SK-N-SH (cell line): ENCODE measurements around the gene NEDD1. TPM values are rescaled to one million over a fixed set of nuclear protein-coding genes. Genes with fewer than 3 reads are reported as not detected.
A peak's percentile ranks its signal among the peaks of the same experiment; 100 is the strongest.

Experiments used
- CTCF ChIA-PET: fragments of 300-600, 350-600 bp; formaldehyde crosslinking; extraction: SDS; loops from one replicate; lab custom pipeline; 2021; lab: Yijun Ruan, JAX
- POLR2A ChIA-PET: fragments of 350-600 bp; sonication (Branson Sonifier 250); formaldehyde crosslinking; extraction: SDS; loops from one replicate; lab custom pipeline; 2020; ENCODE audit warnings: antibody characterized with exemption, inconsistent platforms; lab: Yijun Ruan, JAX
- DNase-seq: peaks from one replicate; pipeline ENCODE4 v3.0.0; 2012
- H2AFZ ChIP-seq: fragments of 200-600 bp; sonication (generic); 2 replicates; pipeline ENCODE4 v1.8.1; 2016; ENCODE audit warnings: antibody characterized with exemption, mild to moderate bottlenecking, low read depth
- H3F3A ChIP-seq: fragments of 200-600 bp; sonication (generic); replicated peaks from 2 replicates; pipeline ENCODE3; 2016; ENCODE audit warnings: antibody characterized with exemption, mild to moderate bottlenecking; ENCODE audit not compliant: insufficient read depth
- H3K27ac ChIP-seq, 2 experiments: fragments of 200-500 bp in 1 of 2; fragments of 200-600 bp in 1 of 2; sonication (Bioruptor generic) in 1 of 2; sonication (generic), shearing (Covaris generic) in 1 of 2; 2 replicates each; pipeline versions ENCODE4 v1.5.1 to v1.6.1; 2014 to 2016; ENCODE audit warnings: low read depth in 2 of 2, inconsistent platforms in 1 of 2, low read length in 1 of 2, mild to moderate bottlenecking in 1 of 2, mixed read lengths in 1 of 2
- H3K27me3 ChIP-seq: fragments of 200-600 bp; sonication (generic), shearing (Covaris generic); 2 replicates; pipeline ENCODE4 v1.6.1; 2016; ENCODE audit warnings: mixed run types; ENCODE audit not compliant: insufficient read depth
- H3K36me3 ChIP-seq, 2 experiments: fragments of 200-500 bp in 1 of 2; fragments of 200-600 bp in 1 of 2; sonication (Bioruptor generic) in 1 of 2; sonication (generic) in 1 of 2; replicated peaks in 1 of 2; 2 replicates each; pipeline versions ENCODE3 to v1.5.1; 2014 to 2016; ENCODE audit warnings: low read length in 1 of 2, mild to moderate bottlenecking in 1 of 2; ENCODE audit not compliant: insufficient read depth in 2 of 2, control insufficient read depth in 1 of 2
- H3K4me1 ChIP-seq, 2 experiments: fragments of 200-500 bp in 1 of 2; fragments of 200-600 bp in 1 of 2; sonication (Bioruptor generic) in 1 of 2; sonication (generic), shearing (Covaris generic) in 1 of 2; 2 replicates each; pipeline versions ENCODE4 v1.5.1 to v1.6.1; 2014 to 2016; ENCODE audit warnings: low read depth in 1 of 2, low read length in 1 of 2, mixed run types in 1 of 2; ENCODE audit not compliant: insufficient read depth in 2 of 2, control insufficient read depth in 1 of 2
- H3K4me2 ChIP-seq: fragments of 200-600 bp; sonication (generic), shearing (Covaris generic); 2 replicates; pipeline ENCODE4 v1.6.1; 2017; ENCODE audit warnings: mixed run types
- H3K4me3 ChIP-seq, 2 experiments: fragments of 200-500 bp in 1 of 2; fragments of 200-600 bp in 1 of 2; sonication (Bioruptor generic) in 1 of 2; sonication (generic), shearing (Covaris generic) in 1 of 2; 2 replicates each; pipeline versions ENCODE4 v1.5.1 to v1.8.1; 2014 to 2016; ENCODE audit warnings: low read depth in 2 of 2, inconsistent platforms in 1 of 2, low read length in 1 of 2, mild to moderate bottlenecking in 1 of 2, mixed read lengths in 1 of 2, moderate library complexity in 1 of 2
- H3K79me2 ChIP-seq: fragments of 200-600 bp; sonication (generic); 2 replicates; pipeline ENCODE4 v1.8.1; 2017; ENCODE audit warnings: mild to moderate bottlenecking; ENCODE audit not compliant: insufficient read depth
- H3K9ac ChIP-seq: fragments of 200-600 bp; sonication (generic); 2 replicates; pipeline ENCODE4 v1.6.1; 2017; ENCODE audit warnings: mixed run types
- H3K9me2 ChIP-seq: fragments of 200-600 bp; sonication (generic); 2 replicates; pipeline ENCODE4 v1.6.1; 2017; ENCODE audit warnings: mixed run types
- H3K9me3 ChIP-seq: fragments of 200-600 bp; sonication (generic); 2 replicates; pipeline ENCODE4 v1.6.1; 2017; ENCODE audit warnings: mixed run types, mild to moderate bottlenecking, moderate library complexity
- H4K20me1 ChIP-seq: fragments of 200-600 bp; sonication (generic); 2 replicates; pipeline ENCODE4 v1.6.1; 2017; ENCODE audit warnings: mild to moderate bottlenecking, mixed run types; ENCODE audit not compliant: insufficient read depth
- ELF1 ChIP-seq: IDR thresholded peaks from 2 replicates; pipeline ENCODE4 v1.4.0; 2012
- EZH2phosphoT487 ChIP-seq: fragments of 200-600 bp; sonication (generic); IDR thresholded peaks from 2 replicates; pipeline ENCODE4 v1.6.1; 2017; ENCODE audit warnings: low read depth, mixed run types, mild to moderate bottlenecking, antibody characterized with exemption, moderate library complexity, borderline replicate concordance
- FOSL2 ChIP-seq: IDR thresholded peaks from 2 replicates; pipeline ENCODE4 v1.4.0; 2012; ENCODE audit warnings: low read depth, mild to moderate bottlenecking, moderate library complexity, borderline replicate concordance
- FOXJ3 ChIP-seq: sonication (generic); formaldehyde crosslinking; IDR thresholded peaks from 2 replicates; pipeline ENCODE4 v1.5.1; 2020; ENCODE audit warnings: mild to moderate bottlenecking, missing genetic modification reagents
- FOXM1 ChIP-seq: IDR thresholded peaks from 2 replicates; pipeline ENCODE4 v1.4.0; 2012; ENCODE audit warnings: low read depth, mild to moderate bottlenecking
- GABPA ChIP-seq: IDR thresholded peaks from 2 replicates; pipeline ENCODE4 v1.4.0; 2012; ENCODE audit warnings: low read depth, mild to moderate bottlenecking
- JUND ChIP-seq: IDR thresholded peaks from 2 replicates; pipeline ENCODE4 v1.4.0; 2012
- MEF2A ChIP-seq: IDR thresholded peaks from 2 replicates; pipeline ENCODE4 v1.4.0; 2012; ENCODE audit warnings: low read depth, borderline replicate concordance
- NFIC ChIP-seq: IDR thresholded peaks from 2 replicates; pipeline ENCODE4 v1.4.0; 2012; ENCODE audit warnings: borderline replicate concordance
- POLR2AphosphoS5 ChIP-seq: IDR thresholded peaks from 2 replicates; pipeline ENCODE4 v1.6.1; 2012; ENCODE audit warnings: low read depth, low read length
- RCOR1 ChIP-seq: fragments of 150-350 bp; IDR thresholded peaks from 2 replicates; pipeline ENCODE4 v1.6.1; 2017; ENCODE audit warnings: antibody characterized with exemption, low read length
- REST ChIP-seq: IDR thresholded peaks from 2 replicates; pipeline ENCODE4 v1.6.1; 2012; ENCODE audit warnings: mild to moderate bottlenecking, low read depth, low read length, moderate library complexity
- RFX5 ChIP-seq: IDR thresholded peaks from 2 replicates; pipeline ENCODE4 v1.6.1; 2012; ENCODE audit warnings: mild to moderate bottlenecking, improper control_type of control experiment, low read length
- SIN3A ChIP-seq: IDR thresholded peaks from 2 replicates; pipeline ENCODE4 v1.6.1; 2012; ENCODE audit warnings: low read depth, mild to moderate bottlenecking, low read length, moderate library complexity, borderline replicate concordance
- SMC3 ChIP-seq: IDR thresholded peaks from 2 replicates; pipeline ENCODE4 v1.6.1; 2012; ENCODE audit warnings: low read depth, low read length, improper control_type of control experiment
- TCF12 ChIP-seq: IDR thresholded peaks from 2 replicates; pipeline ENCODE4 v1.4.0; 2012
- TEAD4 ChIP-seq: IDR thresholded peaks from 2 replicates; pipeline ENCODE4 v1.4.0; 2012; ENCODE audit warnings: mild to moderate bottlenecking, borderline replicate concordance; ENCODE audit not compliant: insufficient read depth
- USF2 ChIP-seq: fragments of 150-350 bp; IDR thresholded peaks from 2 replicates; pipeline ENCODE4 v1.6.1; 2017; ENCODE audit warnings: antibody characterized with exemption, low read length, low read depth, borderline replicate concordance
- YY1 ChIP-seq: IDR thresholded peaks from 2 replicates; pipeline ENCODE4 v1.4.0; 2012; ENCODE audit warnings: low read depth, mild to moderate bottlenecking
- WGBS: methylation state at CpG from one replicate; pipeline ENCODE4 v1.1.6; 2017; ENCODE audit warnings: low lambda C conversion rate; 5-methylcytosine and 5-hydroxymethylcytosine counted together
- polyA plus RNA-seq, 3 experiments: library from polyadenylated mRNA; depleted of rRNA; stranded (reverse); fragments of >200 nt; gene quantifications; 2 replicates each; pipeline ENCODE4 v1.2.3, GENCODE V29; 2012
- TF ChIP-seq, protein P1 (sequence below): IDR thresholded peaks from 2 replicates; pipeline ENCODE4 v1.4.0; 2012; ENCODE audit warnings: low read depth
- TF ChIP-seq, protein P2 (sequence below): IDR thresholded peaks from 2 replicates; pipeline ENCODE4; 2012
- TF ChIP-seq, protein P3 (sequence below): IDR thresholded peaks from 2 replicates; pipeline ENCODE4 v1.4.0; 2012; ENCODE audit warnings: low read depth, borderline replicate concordance
- TF ChIP-seq, protein P4 (sequence below): fragments of 150-350 bp; IDR thresholded peaks from 2 replicates; pipeline ENCODE4 v1.6.1; 2016; ENCODE audit warnings: mild to moderate bottlenecking, low read depth, low read length
- TF ChIP-seq, protein P5 (sequence below): IDR thresholded peaks from 2 replicates; pipeline ENCODE4 v1.4.0; 2012; ENCODE audit warnings: low read depth, borderline replicate concordance

The NEDD1 gene
- polyA plus RNA-seq, 1 of the 3 experiments (the other 2 are of a cell fraction): 6.0 TPM

DNA sequence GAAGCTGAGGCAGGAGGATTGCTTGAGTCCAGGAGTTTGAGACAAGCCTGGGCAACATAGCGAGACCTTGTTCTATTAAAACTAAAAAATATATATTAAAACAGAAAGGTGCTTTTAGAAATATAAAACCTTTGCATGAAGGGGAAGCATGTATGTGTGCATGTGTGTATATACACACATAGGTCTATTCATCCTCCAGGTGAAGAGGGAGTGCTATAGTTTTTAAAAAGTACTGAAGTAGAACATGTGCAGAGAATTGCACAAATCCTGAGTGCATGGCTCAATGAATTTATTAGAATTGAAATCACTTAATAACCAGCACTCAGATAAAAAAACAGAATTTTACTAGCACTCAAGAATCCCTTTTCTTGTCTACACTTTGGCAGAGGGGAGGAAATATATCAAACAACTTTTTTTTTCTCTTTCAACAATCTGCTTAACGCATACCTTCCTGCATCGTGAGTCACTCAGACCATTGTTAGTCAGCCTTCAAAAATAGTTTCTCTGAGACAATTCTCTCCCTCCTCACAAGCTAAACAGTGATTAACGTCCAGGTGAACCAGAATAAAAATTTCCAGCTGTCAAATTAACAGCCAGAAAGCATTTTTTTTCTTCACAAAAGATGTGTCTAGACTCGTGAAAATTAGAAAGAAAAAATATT, 17.7 kb upstream of the NEDD1 start:
- no peaks in the 10 kb centered on the region for H3K27me3 ChIP-seq
- no peaks in the 10 kb centered on the region for H3K9me2 ChIP-seq
- H3F3A ChIP-seq: peaks cover 7% of the 10 kb centered on the region
- H4K20me1 ChIP-seq: no peaks in the 10 kb centered on the region
- POLR2A ChIA-PET: no interaction called here
- H3K9me3 ChIP-seq: no peaks in the 10 kb centered on the region
- H3K9ac ChIP-seq: no peak overlapping the region
- peak overlapping the region in 1 of 2 experiments; percentile 67; a peak in 2 of 4 replicates for H3K27ac ChIP-seq
- DNase-seq: no peak
- H3K4me3 ChIP-seq: no peak overlapping the region
- no peak overlapping the region for H2AFZ ChIP-seq
- no peaks in the 10 kb centered on the region for H3K79me2 ChIP-seq
- peaks cover 0 to 12% of the 10 kb centered on the region in 2 experiments; a peak in 1 of 4 replicates for H3K4me1 ChIP-seq
- no peaks in the 10 kb centered on the region for H3K36me3 ChIP-seq
- peak overlapping the region; percentile 29; the same call in 1 of the 2 replicates for H3K4me2 ChIP-seq
- WGBS: 22% methylated on average over 5 of the region's 5 CpGs
- CTCF ChIA-PET: no interaction called here
- TF ChIP-seq MEF2A (peak; percentile 97), REST (no peak), SIN3A (no peak), ELF1 (no peak), TEAD4 (peak; percentile 73), SMC3 (no peak), FOXJ3 (no peak), RCOR1 (no peak), GABPA (no peak), TCF12 (peak; percentile 85), POLR2AphosphoS5 (peak; percentile 47; the same call in 1 of the 2 replicates), NFIC (peak; percentile 63; the same call in 1 of the 2 replicates), FOXM1 (0 out of 2 replicates have a peak, but pooled peaks have one; percentile 64), EZH2phosphoT487 (no peak), USF2 (no peak), FOSL2 (peak; percentile 93), JUND (peak; percentile 90), RFX5 (no peak), YY1 (no peak)
- TF ChIP-seq, protein P1, sequence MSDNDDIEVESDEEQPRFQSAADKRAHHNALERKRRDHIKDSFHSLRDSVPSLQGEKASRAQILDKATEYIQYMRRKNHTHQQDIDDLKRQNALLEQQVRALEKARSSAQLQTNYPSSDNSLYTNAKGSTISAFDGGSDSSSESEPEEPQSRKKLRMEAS: no peak
- TF ChIP-seq, protein P2, sequence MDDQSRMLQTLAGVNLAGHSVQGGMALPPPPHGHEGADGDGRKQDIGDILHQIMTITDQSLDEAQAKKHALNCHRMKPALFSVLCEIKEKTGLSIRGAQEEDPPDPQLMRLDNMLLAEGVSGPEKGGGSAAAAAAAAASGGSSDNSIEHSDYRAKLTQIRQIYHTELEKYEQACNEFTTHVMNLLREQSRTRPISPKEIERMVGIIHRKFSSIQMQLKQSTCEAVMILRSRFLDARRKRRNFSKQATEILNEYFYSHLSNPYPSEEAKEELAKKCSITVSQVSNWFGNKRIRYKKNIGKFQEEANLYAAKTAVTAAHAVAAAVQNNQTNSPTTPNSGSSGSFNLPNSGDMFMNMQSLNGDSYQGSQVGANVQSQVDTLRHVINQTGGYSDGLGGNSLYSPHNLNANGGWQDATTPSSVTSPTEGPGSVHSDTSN: peak; percentile 90
- TF ChIP-seq, protein P3, sequence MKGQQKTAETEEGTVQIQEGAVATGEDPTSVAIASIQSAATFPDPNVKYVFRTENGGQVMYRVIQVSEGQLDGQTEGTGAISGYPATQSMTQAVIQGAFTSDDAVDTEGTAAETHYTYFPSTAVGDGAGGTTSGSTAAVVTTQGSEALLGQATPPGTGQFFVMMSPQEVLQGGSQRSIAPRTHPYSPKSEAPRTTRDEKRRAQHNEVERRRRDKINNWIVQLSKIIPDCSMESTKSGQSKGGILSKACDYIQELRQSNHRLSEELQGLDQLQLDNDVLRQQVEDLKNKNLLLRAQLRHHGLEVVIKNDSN: no peak
- TF ChIP-seq, protein P4, sequence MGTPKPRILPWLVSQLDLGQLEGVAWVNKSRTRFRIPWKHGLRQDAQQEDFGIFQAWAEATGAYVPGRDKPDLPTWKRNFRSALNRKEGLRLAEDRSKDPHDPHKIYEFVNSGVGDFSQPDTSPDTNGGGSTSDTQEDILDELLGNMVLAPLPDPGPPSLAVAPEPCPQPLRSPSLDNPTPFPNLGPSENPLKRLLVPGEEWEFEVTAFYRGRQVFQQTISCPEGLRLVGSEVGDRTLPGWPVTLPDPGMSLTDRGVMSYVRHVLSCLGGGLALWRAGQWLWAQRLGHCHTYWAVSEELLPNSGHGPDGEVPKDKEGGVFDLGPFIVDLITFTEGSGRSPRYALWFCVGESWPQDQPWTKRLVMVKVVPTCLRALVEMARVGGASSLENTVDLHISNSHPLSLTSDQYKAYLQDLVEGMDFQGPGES: no peak
- TF ChIP-seq, protein P5, sequence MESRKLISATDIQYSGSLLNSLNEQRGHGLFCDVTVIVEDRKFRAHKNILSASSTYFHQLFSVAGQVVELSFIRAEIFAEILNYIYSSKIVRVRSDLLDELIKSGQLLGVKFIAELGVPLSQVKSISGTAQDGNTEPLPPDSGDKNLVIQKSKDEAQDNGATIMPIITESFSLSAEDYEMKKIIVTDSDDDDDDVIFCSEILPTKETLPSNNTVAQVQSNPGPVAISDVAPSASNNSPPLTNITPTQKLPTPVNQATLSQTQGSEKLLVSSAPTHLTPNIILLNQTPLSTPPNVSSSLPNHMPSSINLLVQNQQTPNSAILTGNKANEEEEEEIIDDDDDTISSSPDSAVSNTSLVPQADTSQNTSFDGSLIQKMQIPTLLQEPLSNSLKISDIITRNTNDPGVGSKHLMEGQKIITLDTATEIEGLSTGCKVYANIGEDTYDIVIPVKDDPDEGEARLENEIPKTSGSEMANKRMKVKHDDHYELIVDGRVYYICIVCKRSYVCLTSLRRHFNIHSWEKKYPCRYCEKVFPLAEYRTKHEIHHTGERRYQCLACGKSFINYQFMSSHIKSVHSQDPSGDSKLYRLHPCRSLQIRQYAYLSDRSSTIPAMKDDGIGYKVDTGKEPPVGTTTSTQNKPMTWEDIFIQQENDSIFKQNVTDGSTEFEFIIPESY: no peak
